ENCODE results near the gene PHLDA1. TPM values are rescaled to one million over a fixed set of nuclear protein-coding genes. Genes with fewer than 3 reads are reported as not detected.
"Not testable (repeated sequence)": the region's sequence is repeated elsewhere in the genome, so short reads cannot be mapped to it uniquely, and the experiment has no call there.

The PHLDA1 gene
- total RNA-seq, 2 donors from 2014 or later = 8.8 to 11.8 TPM

DNA sequence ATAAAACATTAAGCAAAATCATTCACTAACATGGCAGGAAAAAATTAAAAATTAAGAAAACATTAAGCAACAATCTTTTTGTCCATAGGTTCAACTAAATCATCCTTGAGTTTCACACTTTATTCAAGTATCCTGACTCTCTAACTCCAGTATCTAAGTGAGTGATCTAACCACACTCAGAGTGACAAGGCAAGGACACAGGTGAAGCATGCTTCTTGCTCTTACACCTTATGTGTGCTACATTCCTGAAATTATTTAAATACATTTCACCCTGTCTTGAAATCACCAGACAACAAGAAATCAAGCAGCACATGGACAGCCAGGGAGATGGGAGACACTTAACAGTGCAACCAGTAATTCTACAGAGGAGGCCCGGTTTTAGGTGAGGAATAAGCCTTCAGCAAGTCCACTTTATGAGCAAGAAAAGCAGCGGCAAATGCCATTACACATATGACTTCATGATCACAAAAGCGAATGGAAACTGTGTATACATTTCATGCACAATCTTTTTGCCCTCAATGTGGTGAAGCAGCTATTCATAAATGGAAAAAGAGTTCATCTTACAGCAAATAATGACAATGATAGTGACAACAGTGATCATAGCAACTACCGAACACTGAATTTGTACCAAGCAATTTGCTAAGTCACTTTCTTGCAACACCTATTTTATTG lies 37.4 kb downstream of the PHLDA1 start:
- 71% methylated on average over 4 of the region's 4 CpGs for WGBS

GRCh38 chr12:75991753-75992152 lies 39.8 kb downstream of the PHLDA1 start:
- WGBS = 85% methylated on average over 5 of the region's 5 CpGs
- Histone ChIP-seq H3K27me3 (replicated peaks; ENCODE audit: insufficient read depth) (no peaks in the 10 kb centered on the region), H3K36me3 (no peaks in the 10 kb centered on the region), H3K4me3 (no peak overlapping the region), H3K27ac (no peak overlapping the region), H3K4me1 (replicated peaks) (no peaks in the 10 kb centered on the region), H3K9me3 (no peaks in the 10 kb centered on the region)
- DNase-seq (ENCODE audit: low spot score) = no peak
- TF ChIP-seq POLR2A (IDR thresholded peaks at IDR 0.05) (no peak), POLR2AphosphoS5 (IDR thresholded peaks at IDR 0.05) (no peak), CTCF (IDR thresholded peaks at IDR 0.05) (no peak)
- intact Hi-C loops (cut with DNase I) = no loop called here

More for the DNA sequence above, 37.4 kb downstream of the PHLDA1 start:
- no peak overlapping the region for H3K4me3 ChIP-seq
- H3K27me3 ChIP-seq (replicated peaks; ENCODE audit: insufficient read depth) = no peaks in the 10 kb centered on the region
- no peak for DNase-seq (ENCODE audit: low spot score)
- no peaks in the 10 kb centered on the region for H3K4me1 ChIP-seq (replicated peaks)
- H3K27ac ChIP-seq = no peak overlapping the region
- intact Hi-C loops (cut with DNase I) = no loop called here
- TF ChIP-seq POLR2AphosphoS5 (IDR thresholded peaks at IDR 0.05) = no peak
- no peak for TF ChIP-seq CTCF (IDR thresholded peaks at IDR 0.05)
- no peak for TF ChIP-seq POLR2A (IDR thresholded peaks at IDR 0.05)
- H3K36me3 ChIP-seq = no peaks in the 10 kb centered on the region
- no peaks in the 10 kb centered on the region for H3K9me3 ChIP-seq

DNA sequence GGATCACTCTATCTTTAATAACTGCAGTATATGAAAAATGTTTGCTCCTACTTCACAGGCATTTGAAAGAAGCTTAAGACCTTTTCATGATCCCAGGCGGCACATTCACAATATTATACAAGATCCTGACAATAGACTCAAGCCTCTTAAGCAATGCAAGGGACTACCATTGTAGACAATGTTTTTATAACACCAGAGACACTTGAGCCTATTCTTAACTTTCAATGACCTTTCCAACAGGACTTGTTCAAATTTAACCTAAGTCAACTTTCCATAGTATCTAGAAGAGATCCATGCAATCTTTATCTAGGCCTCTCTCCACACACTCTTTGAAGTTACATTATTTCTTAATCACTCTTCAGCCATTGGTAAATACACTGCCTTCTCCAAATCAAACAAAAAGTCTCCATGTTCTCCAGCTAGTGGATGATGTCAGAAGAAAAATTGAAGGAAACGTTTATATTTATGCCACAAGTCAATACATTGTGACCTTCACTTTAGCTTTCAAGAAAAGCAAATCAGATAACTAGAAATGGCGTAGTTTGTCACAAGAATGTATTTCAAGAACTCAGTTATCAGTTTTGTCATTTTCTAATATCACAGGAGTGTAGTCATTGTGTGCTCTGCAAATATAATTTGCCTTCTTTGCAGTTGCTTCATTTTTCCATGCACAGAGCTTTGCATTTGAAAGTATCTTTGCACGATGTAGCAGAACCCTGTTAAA lies 41.2 kb downstream of the PHLDA1 start:
- Histone ChIP-seq H3K9me3 (no peaks in the 10 kb centered on the region), H3K27ac (no peak overlapping the region), H3K4me3 (no peak overlapping the region), H3K27me3 (replicated peaks; ENCODE audit: insufficient read depth) (no peaks in the 10 kb centered on the region), H3K4me1 (replicated peaks) (no peaks in the 10 kb centered on the region), H3K36me3 (no peaks in the 10 kb centered on the region)
- intact Hi-C loops (cut with DNase I) = no loop called here
- no peak for DNase-seq (ENCODE audit: low spot score)
- 73% methylated on average over 4 of the region's 4 CpGs for WGBS
- no peak for TF ChIP-seq CTCF (IDR thresholded peaks at IDR 0.05)

- DNase-seq (ENCODE audit: low spot score); H3K4me3 ChIP-seq; H3K9me3 ChIP-seq; intact Hi-C loops (cut with DNase I); H3K4me1 ChIP-seq (replicated peaks); H3K27me3 ChIP-seq (replicated peaks; ENCODE audit: insufficient read depth); H3K36me3 ChIP-seq; H3K27ac ChIP-seq: not testable (repeated sequence)
- WGBS = 94% methylated on average over 1 of the region's 1 CpG
These were observed 43.9 kb downstream of the PHLDA1 start for GRCh38 chr12:75987709-75988108.

DNA sequence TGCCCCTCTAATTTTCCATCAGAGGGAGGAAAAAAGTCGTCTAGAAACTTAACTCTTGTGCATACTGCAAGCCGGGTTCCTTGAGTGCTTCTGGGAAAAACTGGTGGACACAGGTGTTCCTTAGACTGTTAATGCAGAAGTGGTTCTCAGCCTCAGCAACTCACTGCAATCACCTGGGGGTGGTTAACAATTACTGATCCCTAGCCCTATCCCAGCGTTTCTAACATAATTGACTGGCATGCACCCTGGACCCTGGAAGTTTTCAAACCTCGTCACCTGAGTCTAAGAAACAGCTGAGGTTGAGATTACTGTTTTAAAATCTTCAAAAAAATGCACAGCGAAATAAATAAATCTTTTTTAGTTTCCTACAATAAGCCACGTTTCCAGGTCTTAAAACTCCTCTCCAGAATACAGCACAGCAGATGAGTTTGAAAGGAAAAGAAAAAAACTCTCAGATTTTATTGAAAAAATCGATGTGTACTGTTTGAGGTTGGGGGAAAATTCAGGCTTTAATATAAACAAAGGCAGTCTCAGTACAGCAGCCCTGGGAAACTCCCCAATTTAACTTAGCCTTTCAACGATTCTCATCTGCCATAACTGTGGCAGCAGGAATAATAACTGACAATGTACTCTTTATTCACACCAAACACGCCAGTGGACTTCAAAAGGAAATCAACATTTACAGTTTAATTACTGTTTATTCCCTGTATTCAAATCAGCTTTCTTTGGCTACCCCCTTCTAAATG lies 45.4 kb downstream of the PHLDA1 start:
- H3K27ac ChIP-seq = no peak overlapping the region
- H3K4me3 ChIP-seq = no peak overlapping the region
- DNase-seq (ENCODE audit: low spot score) = no peak
- H3K4me1 ChIP-seq (replicated peaks) = no peaks in the 10 kb centered on the region
- no peaks in the 10 kb centered on the region for H3K9me3 ChIP-seq
- intact Hi-C loops (cut with DNase I) = no loop called here
- 30% methylated on average over 9 of the region's 9 CpGs for WGBS
- H3K36me3 ChIP-seq = no peaks in the 10 kb centered on the region
- no peak for TF ChIP-seq POLR2AphosphoS5 (IDR thresholded peaks at IDR 0.05)
- TF ChIP-seq POLR2A (IDR thresholded peaks at IDR 0.05) = no peak
- TF ChIP-seq CTCF (IDR thresholded peaks at IDR 0.05) = no peak
- no peaks in the 10 kb centered on the region for H3K27me3 ChIP-seq (replicated peaks; ENCODE audit: insufficient read depth)

All from prostate gland (tissue), 2 donors.